Activated B cell treated with CpG ODN at 0.5 μM for 24 hours (primary cell): ENCODE results near the gene IMPDH2. TPM values are rescaled to one million over a fixed set of nuclear protein-coding genes. Genes with fewer than 3 reads are reported as not detected.
"Not testable (repeated sequence)": the region's sequence is repeated elsewhere in the genome, so short reads cannot be mapped to it uniquely, and the experiment has no call there.

Experiments used
- ATAC-seq: fragments of 200-7000 bp; cut with Tn5 transposase; one replicate; pipeline ENCODE4 v1.10.0; 2021; ENCODE audit warnings: low read depth, mild to moderate bottlenecking, moderate library complexity
- CTCF ChIA-PET: fragments of 350-600 bp; sonication (Branson Sonifier 250); formaldehyde crosslinking; loops from one replicate; lab custom pipeline; 2021; ENCODE audit warnings: antibody characterized with exemption; lab: Charles Lee
- POLR2A ChIA-PET: fragments of 350-600 bp; sonication (Branson Sonifier 250); formaldehyde crosslinking; loops from one replicate; lab custom pipeline; 2021; ENCODE audit warnings: antibody characterized with exemption; lab: Charles Lee
- DNase-seq: peaks from one replicate; pipeline ENCODE4 v3.0.0; 2022
- H3K27ac Mint-ChIP-seq: one replicate; pipeline ENCODE4 v1.8.0; 2020; ENCODE audit warnings: mixed read lengths
- H3K27me3 Mint-ChIP-seq: one replicate; pipeline ENCODE4 v1.8.0; 2021; ENCODE audit warnings: mixed read lengths
- H3K36me3 Mint-ChIP-seq: one replicate; pipeline ENCODE4 v1.8.0; 2021; ENCODE audit warnings: low read depth, mixed read lengths
- H3K4me1 Mint-ChIP-seq: one replicate; pipeline ENCODE4 v1.8.0; 2021; ENCODE audit warnings: mixed read lengths
- H3K4me3 Mint-ChIP-seq: one replicate; pipeline ENCODE4 v1.8.0; 2020; ENCODE audit warnings: mild to moderate bottlenecking, mixed read lengths
- H3K9me3 Mint-ChIP-seq: one replicate; pipeline ENCODE4 v1.8.0; 2020; ENCODE audit warnings: mixed read lengths
- intact Hi-C: fragments of 100-400 bp; cut with micrococcal nuclease; formaldehyde crosslinking; loops from one replicate; pipeline ENCODE4 v1.15.1; 2024
- total RNA-seq: library from RNA; stranded (reverse); gene quantifications from 2 replicates; pipeline ENCODE4 v1.2.3, GENCODE V29; 2022
- TF ChIP-seq, protein P1 (sequence below): fragments of 200-600 bp; IDR thresholded peaks from one replicate; pipeline ENCODE4 v1.8.0; 2022; ENCODE audit warnings: antibody characterized with exemption, mild to moderate bottlenecking

The IMPDH2 gene
- total RNA-seq, 1 donor from 2014 or later: 387 TPM

DNA sequence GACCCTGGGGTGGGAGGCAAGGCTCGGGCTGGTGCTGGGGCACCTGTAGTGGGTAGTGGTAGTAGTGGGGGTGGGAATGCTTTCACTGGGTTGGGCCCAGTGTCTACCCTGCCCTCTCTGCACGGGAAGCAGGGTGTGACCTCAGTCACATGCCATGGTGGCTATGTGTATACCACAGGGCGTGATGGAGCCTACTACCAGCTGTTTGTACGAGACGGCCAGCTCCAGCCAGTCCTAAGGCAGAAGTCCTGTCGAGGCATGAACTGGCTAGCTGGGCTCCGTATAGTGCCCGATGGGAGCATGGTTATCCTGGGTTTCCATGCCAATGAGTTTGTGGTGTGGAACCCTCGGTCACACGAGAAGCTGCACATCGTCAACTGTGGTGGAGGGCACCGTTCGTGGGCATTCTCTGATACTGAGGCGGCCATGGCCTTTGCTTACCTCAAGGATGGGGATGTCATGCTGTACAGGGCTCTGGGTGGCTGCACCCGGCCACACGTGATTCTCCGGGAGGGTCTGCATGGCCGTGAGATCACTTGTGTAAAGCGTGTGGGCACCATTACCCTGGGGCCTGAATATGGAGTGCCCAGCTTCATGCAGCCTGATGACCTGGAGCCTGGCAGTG, 16.0 kb downstream of the IMPDH2 start:
- Mint-ChIP-seq H3K9me3 (no peaks in the 10 kb centered on the region), H3K36me3 (peaks cover 52% of the 10 kb centered on the region), H3K27me3 (no peaks in the 10 kb centered on the region), H3K4me1 (peaks cover 22% of the 10 kb centered on the region), H3K4me3 (no peak overlapping the region), H3K27ac (no peak overlapping the region)
- intact Hi-C loops: no loop called here
- TF ChIP-seq, protein P1, sequence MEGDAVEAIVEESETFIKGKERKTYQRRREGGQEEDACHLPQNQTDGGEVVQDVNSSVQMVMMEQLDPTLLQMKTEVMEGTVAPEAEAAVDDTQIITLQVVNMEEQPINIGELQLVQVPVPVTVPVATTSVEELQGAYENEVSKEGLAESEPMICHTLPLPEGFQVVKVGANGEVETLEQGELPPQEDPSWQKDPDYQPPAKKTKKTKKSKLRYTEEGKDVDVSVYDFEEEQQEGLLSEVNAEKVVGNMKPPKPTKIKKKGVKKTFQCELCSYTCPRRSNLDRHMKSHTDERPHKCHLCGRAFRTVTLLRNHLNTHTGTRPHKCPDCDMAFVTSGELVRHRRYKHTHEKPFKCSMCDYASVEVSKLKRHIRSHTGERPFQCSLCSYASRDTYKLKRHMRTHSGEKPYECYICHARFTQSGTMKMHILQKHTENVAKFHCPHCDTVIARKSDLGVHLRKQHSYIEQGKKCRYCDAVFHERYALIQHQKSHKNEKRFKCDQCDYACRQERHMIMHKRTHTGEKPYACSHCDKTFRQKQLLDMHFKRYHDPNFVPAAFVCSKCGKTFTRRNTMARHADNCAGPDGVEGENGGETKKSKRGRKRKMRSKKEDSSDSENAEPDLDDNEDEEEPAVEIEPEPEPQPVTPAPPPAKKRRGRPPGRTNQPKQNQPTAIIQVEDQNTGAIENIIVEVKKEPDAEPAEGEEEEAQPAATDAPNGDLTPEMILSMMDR: no peak
- ChIA-PET POLR2A (interaction anchor here (0.6 to 9.9 kb wide), 7 partner anchors 8 to 80 kb away, joined by 3 to 372 read pairs (median 5); partner anchors contain the start of genes DALRD3, IMPDH2, NDUFAF3 and QRICH1), CTCF (interaction anchor here (0.9 to 7.5 kb wide), 3 partner anchors 9 to 81 kb away, joined by 3 to 57 read pairs (median 4); partner anchors contain the start of genes NDUFAF3, P4HTM and QRICH1)
- ATAC-seq: no peak
- DNase-seq: no peak

DNA sequence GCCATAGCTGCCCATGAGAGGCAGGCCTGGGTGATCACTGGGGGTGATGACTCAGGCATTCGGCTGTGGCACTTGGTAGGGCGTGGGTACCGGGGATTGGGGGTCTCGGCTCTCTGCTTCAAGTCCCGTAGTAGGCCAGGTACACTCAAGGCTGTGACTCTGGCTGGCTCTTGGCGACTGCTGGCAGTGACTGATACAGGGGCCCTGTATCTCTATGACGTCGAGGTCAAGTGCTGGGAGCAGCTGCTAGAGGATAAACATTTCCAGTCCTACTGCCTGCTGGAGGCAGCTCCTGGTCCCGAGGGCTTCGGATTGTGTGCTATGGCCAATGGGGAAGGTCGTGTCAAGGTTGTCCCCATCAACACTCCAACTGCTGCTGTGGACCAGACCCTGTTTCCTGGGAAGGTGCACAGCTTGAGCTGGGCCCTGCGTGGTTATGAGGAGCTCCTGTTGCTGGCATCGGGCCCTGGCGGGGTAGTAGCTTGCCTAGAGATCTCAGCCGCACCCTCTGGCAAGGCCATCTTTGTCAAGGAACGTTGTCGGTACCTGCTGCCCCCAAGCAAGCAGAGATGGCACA, 16.7 kb downstream of the IMPDH2 start:
- Mint-ChIP-seq H3K27ac (no peak overlapping the region), H3K4me1 (peaks cover 24% of the 10 kb centered on the region), H3K36me3 (peaks cover 54% of the 10 kb centered on the region), H3K27me3 (no peaks in the 10 kb centered on the region), H3K4me3 (no peak overlapping the region), H3K9me3 (no peaks in the 10 kb centered on the region)
- TF ChIP-seq, protein P1: no peak
- intact Hi-C loops: no loop called here
- ATAC-seq (no peak), DNase-seq (no peak)
- POLR2A ChIA-PET: interaction anchor here (0.9 to 9.9 kb wide), 3 partner anchors 10 to 25 kb away, joined by 3 to 372 read pairs (median 5); partner anchors contain the start of genes DALRD3, IMPDH2 and NDUFAF3
- CTCF ChIA-PET: interaction anchor here (0.9 to 7.5 kb wide), 4 partner anchors 9 to 81 kb away, joined by 3 to 57 read pairs (median 4); partner anchors contain the start of genes NDUFAF3, P4HTM and QRICH1

DNA sequence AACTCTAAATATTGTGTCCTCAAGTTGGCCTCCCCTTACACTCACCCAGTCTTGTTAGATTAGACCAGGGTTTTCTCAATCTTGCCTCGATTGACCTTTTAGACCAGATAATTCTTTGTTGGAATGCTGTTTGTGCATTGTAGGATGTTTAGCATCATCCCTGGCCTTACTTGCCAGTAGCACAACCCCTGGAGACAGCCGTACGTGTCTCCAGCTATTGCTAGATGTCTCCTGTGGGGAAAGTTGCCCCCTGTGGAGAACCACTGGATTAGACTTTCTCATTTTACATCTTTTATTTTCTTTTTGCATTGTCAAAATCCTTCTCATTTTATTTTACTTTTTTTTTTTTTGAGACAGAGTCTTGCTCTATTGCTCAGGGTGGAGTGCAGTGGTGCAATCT, 19.8 kb downstream of the IMPDH2 start:
- H3K4me1 Mint-ChIP-seq: peaks cover 25% of the 10 kb centered on the region
- ChIA-PET POLR2A (interaction anchor here (9.9 kb wide), 1 partner anchor 13 kb away, joined by 372 read pairs; the partner anchor contains the start of genes DALRD3, IMPDH2 and NDUFAF3), CTCF (interaction anchor here (1.4 kb wide), 1 partner anchor 22 kb away, joined by 7 read pairs; no protein-coding TSS in a partner anchor)
- peak overlapping the region; percentile 67 for H3K27ac Mint-ChIP-seq
- ATAC-seq (no peak), DNase-seq (no peak)
- H3K36me3 Mint-ChIP-seq: peaks cover 42% of the 10 kb centered on the region
- TF ChIP-seq, protein P1: no peak
- H3K9me3 Mint-ChIP-seq: no peaks in the 10 kb centered on the region
- no peak overlapping the region for H3K4me3 Mint-ChIP-seq
- H3K27me3 Mint-ChIP-seq: no peaks in the 10 kb centered on the region
- intact Hi-C loops: loop anchor here (5.0 kb wide), 3 partner anchors 333 to 663 kb away; partner anchors contain the start of genes APEH, PFKFB4 and USP4

DNA sequence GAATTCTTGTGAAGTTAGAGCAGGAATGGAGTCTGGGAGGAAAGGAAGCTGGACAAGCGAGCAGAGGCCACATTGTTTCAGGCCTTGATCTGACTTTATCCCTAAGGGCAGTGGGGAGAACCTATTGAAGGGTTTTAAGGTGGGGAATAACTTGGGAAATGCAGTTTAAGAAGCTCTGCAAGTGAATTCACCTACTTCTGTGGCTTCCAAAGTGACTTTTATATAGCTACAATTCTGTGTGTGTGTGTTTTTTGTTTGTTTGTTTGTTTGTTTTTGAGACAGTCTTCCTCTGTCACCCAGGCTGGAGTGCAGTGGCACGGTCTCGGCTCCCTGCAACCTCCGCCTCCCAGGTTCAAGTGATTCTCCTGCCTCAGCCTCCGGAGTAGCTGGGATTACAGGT, 20.6 kb downstream of the IMPDH2 start:
- ATAC-seq, H3K27me3 Mint-ChIP-seq, H3K9me3 Mint-ChIP-seq, DNase-seq: not testable (repeated sequence)
- peaks cover 21% of the 10 kb centered on the region for H3K4me1 Mint-ChIP-seq
- intact Hi-C loops: loop anchor here (5.0 kb wide), 3 partner anchors 334 to 664 kb away; partner anchors contain the start of genes APEH, PFKFB4 and USP4
- CTCF ChIA-PET: interaction anchor here (1.4 to 2.5 kb wide), 4 partner anchors 19 to 86 kb away, joined by 4 to 11 read pairs (median 8); partner anchors contain the start of genes IMPDH2, P4HTM and QRICH1
- H3K27ac Mint-ChIP-seq: peak overlapping the region; percentile 99
- H3K36me3 Mint-ChIP-seq: peaks cover 35% of the 10 kb centered on the region
- POLR2A ChIA-PET: interaction anchor here (0.6 to 9.9 kb wide), 3 partner anchors 14 to 420 kb away, joined by 5 to 372 read pairs (median 39); partner anchors contain the start of genes DALRD3, IMPDH2, NDUFAF3 and NICN1
- peak overlapping the region; percentile 100 for H3K4me3 Mint-ChIP-seq

DNA sequence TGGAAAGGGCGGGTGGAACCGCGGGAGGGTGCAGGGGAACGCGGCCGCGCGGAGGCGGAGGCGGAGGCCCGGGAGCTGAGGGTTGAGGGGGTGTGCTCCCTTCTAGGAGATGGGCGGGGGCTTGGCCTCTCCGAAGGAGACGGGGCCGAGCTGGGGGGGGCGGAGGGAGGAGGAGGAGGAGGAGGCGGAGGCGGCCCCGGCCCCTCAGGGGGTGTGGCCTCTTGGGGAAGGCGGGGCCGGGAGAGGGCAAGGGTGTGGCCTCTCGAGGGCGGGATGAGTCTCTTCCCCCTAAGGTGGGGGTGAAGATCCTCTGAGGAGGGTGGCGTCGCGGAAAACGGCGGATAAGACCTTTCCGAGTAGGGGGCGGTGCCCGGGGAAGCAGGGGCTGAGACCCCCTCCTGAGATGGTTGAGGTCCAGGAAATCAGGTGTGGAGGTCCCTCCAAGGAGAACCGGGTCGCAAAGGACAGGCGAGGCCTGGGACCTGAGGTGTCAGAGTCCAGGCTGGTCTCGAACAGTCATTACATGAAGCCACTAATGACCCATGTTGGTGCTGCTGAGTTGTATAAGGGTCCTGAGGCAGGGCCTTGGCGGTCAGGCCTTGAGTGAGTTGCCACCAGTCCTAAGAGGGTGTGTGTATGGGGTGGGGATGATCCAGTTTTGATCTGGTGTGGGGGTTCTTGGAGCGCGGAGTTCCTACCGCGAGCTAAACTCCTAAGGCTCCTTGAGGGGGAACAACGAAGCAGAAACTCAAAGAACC, 21.2 kb downstream of the IMPDH2 start:
- intact Hi-C loops: loop anchor here (1.0 to 5.0 kb wide), 9 partner anchors 13 to 664 kb away; partner anchors contain the start of genes APEH, IMPDH2, IP6K2 and P4HTM
- peak overlapping the region; percentile 99 for H3K27ac Mint-ChIP-seq

More for the DNA sequence above, 21.2 kb downstream of the IMPDH2 start:
- CTCF ChIA-PET: interaction anchor here (1.4 to 2.5 kb wide), 10 partner anchors 9 to 86 kb away, joined by 3 to 30 read pairs (median 8); partner anchors contain the start of genes IMPDH2, NDUFAF3, P4HTM and QRICH1
- POLR2A ChIA-PET: interaction anchor here (0.6 to 9.9 kb wide), 15 partner anchors 14 to 462 kb away, joined by 3 to 372 read pairs (median 6); partner anchors contain the start of genes ARIH2, DAG1, DALRD3 and IMPDH2
- ATAC-seq (peak; percentile 67), DNase-seq (peak; percentile 85)
- no peaks in the 10 kb centered on the region for H3K27me3 Mint-ChIP-seq
- H3K9me3 Mint-ChIP-seq: no peaks in the 10 kb centered on the region
- H3K4me3 Mint-ChIP-seq: peak overlapping the region; percentile 100
- peaks cover 29% of the 10 kb centered on the region for H3K36me3 Mint-ChIP-seq
- peaks cover 21% of the 10 kb centered on the region for H3K4me1 Mint-ChIP-seq
- TF ChIP-seq, protein P1: no peak
